Fibroblast of skin of left quadriceps (primary cell): ENCODE measurements around the gene EFNA3.

ENCODE experiments used
- DNase-seq, 2 experiments: peaks; one replicate each; pipeline ENCODE4 v3.0.0-alpha.2; 2013; ENCODE audit warnings: low read depth in 2 of 2

The EFNA3 gene

DNA sequence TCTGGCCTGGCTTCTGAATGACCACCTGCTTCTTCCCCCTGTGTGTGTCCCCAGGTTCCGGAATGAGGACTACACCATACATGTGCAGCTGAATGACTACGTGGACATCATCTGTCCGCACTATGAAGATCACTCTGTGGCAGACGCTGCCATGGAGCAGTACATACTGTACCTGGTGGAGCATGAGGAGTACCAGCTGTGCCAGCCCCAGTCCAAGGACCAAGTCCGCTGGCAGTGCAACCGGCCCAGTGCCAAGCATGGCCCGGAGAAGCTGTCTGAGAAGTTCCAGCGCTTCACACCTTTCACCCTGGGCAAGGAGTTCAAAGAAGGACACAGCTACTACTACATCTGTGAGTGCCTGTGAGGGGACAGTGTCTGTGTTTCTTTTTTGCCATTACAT lies 52.6 kb downstream of the EFNA3 start:
- no peak for DNase-seq

DNA sequence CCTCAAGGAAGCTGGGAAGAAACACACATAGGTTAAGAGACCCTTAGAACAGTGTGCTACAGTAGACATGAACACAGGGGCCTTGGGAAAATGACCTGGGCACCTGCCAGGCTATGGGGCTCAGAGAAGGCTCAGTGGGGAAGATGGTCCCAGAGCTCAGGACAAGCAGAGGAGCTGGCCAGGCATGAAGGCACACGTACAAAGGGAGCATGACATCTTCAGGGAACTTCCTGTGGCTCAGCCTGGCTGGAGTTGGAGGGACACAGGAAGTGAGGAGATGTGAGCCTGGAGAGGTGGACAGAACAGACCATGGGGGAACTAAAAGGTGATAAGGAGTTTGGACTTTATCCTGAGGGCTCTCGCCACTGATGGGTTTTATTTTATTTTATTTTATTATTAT lies 53.2 kb downstream of the EFNA3 start:
- no peak for DNase-seq

DNA sequence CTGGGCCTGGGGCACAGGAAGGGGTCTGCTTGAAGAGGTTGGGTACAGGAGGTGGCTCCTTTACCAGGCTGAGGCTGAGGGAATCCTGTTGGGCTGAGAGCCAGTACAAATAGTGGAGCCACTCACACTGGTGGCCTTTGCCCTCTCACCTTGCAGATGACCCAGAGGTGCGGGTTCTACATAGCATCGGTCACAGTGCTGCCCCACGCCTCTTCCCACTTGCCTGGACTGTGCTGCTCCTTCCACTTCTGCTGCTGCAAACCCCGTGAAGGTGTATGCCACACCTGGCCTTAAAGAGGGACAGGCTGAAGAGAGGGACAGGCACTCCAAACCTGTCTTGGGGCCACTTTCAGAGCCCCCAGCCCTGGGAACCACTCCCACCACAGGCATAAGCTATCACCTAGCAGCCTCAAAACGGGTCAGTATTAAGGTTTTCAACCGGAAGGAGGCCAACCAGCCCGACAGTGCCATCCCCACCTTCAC lies 55.2 kb downstream of the EFNA3 start:
- no peak for DNase-seq

DNA sequence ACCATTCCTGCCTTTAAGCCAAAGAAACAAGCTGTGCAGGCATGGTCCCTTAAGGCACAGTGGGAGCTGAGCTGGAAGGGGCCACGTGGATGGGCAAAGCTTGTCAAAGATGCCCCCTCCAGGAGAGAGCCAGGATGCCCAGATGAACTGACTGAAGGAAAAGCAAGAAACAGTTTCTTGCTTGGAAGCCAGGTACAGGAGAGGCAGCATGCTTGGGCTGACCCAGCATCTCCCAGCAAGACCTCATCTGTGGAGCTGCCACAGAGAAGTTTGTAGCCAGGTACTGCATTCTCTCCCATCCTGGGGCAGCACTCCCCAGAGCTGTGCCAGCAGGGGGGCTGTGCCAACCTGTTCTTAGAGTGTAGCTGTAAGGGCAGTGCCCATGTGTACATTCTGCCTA lies 55.7 kb downstream of the EFNA3 start:
- no peak for DNase-seq

DNA sequence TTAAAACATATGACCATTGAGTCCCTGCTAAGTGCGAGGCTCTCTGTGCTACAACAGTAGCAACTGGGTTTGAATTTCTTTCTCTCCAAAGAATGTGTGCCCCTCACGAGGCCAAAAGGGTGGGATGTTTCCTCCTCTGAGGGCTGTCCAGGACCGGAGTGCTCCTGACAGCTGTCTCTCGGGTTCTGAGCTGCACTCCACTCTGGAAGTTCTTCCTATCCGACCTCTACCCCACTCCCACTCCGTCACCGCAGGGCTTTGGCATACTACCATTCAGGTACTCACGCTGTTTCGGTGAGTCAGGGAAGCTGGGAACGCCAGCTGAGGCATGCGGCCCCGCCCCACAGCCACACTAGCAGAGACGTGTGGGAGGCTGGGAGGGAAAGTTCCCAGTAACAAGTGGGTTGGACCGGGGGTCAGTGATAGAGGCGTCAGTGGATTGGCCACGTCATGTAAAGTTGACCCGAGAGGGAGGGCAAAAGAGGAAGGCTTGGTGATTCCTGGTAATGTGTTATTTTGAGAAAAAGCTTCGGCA lies 56.3 kb downstream of the EFNA3 start:
- DNase-seq: peak; percentile 69 to 70

DNA sequence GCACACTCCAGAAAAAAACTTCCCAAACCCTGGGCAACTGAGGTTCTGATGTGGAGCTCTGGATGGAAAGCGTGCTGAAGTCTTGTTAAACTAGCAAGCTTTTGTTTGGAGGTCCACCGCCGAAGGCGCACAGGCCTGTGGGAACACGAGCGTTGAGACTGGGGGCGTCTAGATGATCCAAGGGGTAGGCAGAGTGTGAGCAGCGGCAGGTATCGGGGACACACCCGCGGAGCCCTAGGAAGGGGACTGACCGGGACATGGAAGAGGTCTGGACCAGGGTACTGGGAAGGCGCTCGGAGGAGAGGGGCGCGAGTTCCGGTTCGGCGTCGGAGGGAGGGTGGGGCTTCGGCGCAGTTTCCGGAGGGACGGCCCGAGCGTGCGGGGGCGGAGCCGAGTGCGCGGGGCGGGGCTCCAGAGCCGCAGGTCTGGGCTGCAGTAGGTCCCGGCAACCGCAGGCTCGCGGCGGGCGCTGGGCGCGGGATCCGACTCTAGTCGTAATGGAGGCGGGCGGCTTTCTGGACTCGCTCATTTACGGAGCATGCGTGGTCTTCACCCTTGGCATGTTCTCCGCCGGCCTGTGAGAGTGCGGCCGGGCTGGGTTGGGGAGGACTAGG lies 56.9 kb downstream of the EFNA3 start, which contains the start of gene SLC50A1:
TSS of gene SLC50A1 (plus strand) at position 438 of the 614 bp plus-strand sequence. CDS start at position 498, 60 bp downstream.
- peak; percentile 80 to 83 for DNase-seq

DNA sequence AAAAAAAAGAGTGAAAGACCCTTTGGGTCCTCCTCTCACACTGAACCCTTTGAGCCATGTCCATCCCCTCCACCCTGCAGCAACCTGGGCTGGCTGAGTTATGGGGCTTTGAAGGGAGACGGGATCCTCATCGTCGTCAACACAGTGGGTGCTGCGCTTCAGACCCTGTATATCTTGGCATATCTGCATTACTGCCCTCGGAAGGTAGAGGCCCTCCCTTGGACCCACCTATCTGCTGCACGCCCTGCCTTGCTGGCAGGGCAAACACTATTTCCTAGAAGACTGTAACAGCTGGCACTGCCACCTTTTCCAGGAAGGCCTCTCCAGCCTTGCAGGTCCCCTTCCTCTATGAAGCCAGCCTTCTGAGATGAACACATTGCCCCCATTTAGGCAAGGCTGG lies 58.1 kb downstream of the EFNA3 start:
- DNase-seq: no peak
